ENCODE results near the gene IL25. TPM values are rescaled to one million over a fixed set of nuclear protein-coding genes. Genes with fewer than 3 reads are reported as not detected.

The IL25 gene
- total RNA-seq, result not detected in 2 replicates

GRCh38 chr14:23372509-23372908 is at the start of gene IL25:
IL25 (plus strand) TSS chr14:23372809.
- intact Hi-C loops (cut with micrococcal nuclease), result no loop called here

GRCh38 chr14:23323838-23324454 is 48.7 kb upstream of the IL25 start:
- intact Hi-C loops (cut with micrococcal nuclease), result loop anchor here (5.0 to 10.0 kb wide), 5 partner anchors 452 to 1351 kb away; partner anchors contain the start of genes CHMP4A, DAD1, LRP10 and SDR39U1

GRCh38 chr14:23324455-23324846 is 48.2 kb upstream of the IL25 start:
- intact Hi-C loops (cut with micrococcal nuclease), result loop anchor here (5.0 to 10.0 kb wide), 5 partner anchors 452 to 1350 kb away; partner anchors contain the start of genes CHMP4A, DAD1, LRP10 and SDR39U1

- intact Hi-C loops (cut with micrococcal nuclease), result loop anchor here (5.0 to 10.0 kb wide), 5 partner anchors 453 to 1350 kb away; partner anchors contain the start of genes CHMP4A, DAD1, LRP10 and SDR39U1
These were observed 47.6 kb upstream of the IL25 start for GRCh38 chr14:23324993-23325392.

GRCh38 chr14:23325746-23326145 is 46.9 kb upstream of the IL25 start:
- intact Hi-C loops (cut with micrococcal nuclease), result loop anchor here (10.0 kb wide), 2 partner anchors 741 to 1349 kb away; partner anchors contain the start of gene DAD1

GRCh38 chr14:23326491-23327332 is 45.9 kb upstream of the IL25 start:
- intact Hi-C loops (cut with micrococcal nuclease), result loop anchor here (10.0 kb wide), 2 partner anchors 742 to 1348 kb away; partner anchors contain the start of gene DAD1

- intact Hi-C loops (cut with micrococcal nuclease), result loop anchor here (1.0 to 10.0 kb wide), 7 partner anchors 52 to 1347 kb away; partner anchors contain the start of genes DAD1 and NGDN
These were observed 44.5 kb upstream of the IL25 start for GRCh38 chr14:23327947-23328744.

- intact Hi-C loops (cut with micrococcal nuclease), result no loop called here
These were observed 37.0 kb upstream of the IL25 start for GRCh38 chr14:23335623-23336022.

GRCh38 chr14:23339506-23340268 is 32.9 kb upstream of the IL25 start:
- intact Hi-C loops (cut with micrococcal nuclease), result no loop called here

- intact Hi-C loops (cut with micrococcal nuclease), result no loop called here
These were observed 28.1 kb upstream of the IL25 start for GRCh38 chr14:23344481-23344880.

GRCh38 chr14:23345987-23346692 is 26.5 kb upstream of the IL25 start:
- intact Hi-C loops (cut with micrococcal nuclease), result no loop called here

GRCh38 chr14:23346693-23347405 is 25.8 kb upstream of the IL25 start:
- intact Hi-C loops (cut with micrococcal nuclease), result no loop called here

GRCh38 chr14:23347406-23348296 is 25.0 kb upstream of the IL25 start:
- intact Hi-C loops (cut with micrococcal nuclease), result no loop called here

- intact Hi-C loops (cut with micrococcal nuclease), result no loop called here
These were observed 24.3 kb upstream of the IL25 start for GRCh38 chr14:23348297-23348655.

GRCh38 chr14:23349156-23349845 is 23.3 kb upstream of the IL25 start:
- intact Hi-C loops (cut with micrococcal nuclease), result no loop called here

GRCh38 chr14:23351681-23352505 is 20.7 kb upstream of the IL25 start:
- intact Hi-C loops (cut with micrococcal nuclease), result loop anchor here (2.0 kb wide), 1 partner anchor 51 kb away; no protein-coding TSS in a partner anchor

All from T-helper 1 cell treated with Interleukin-12 subunit alpha and Interleukin-12 subunit beta and Interleukin-4 antibody, amounts not matched to agents 30 ng/mL and 1 ng/mL, for 36 hours (primary cell).